BE2C (cell line): ENCODE data around the gene ITPRIPL1.

ENCODE experiments used
- DNase-seq: peaks from one replicate; pipeline ENCODE4 v3.0.0-alpha.2; 2020
- H3K27me3 ChIP-seq: fragments of 250-450 bp; sonication (Bioruptor Pico); 2 replicates; pipeline ENCODE4 v1.5.1; 2020; ENCODE audit warnings: mild to moderate bottlenecking
- H3K36me3 ChIP-seq: fragments of 250-450 bp; sonication (Bioruptor Pico); 2 replicates; pipeline ENCODE4 v1.5.1; 2020; ENCODE audit warnings: mild to moderate bottlenecking
- H3K4me1 ChIP-seq: fragments of 250-450 bp; sonication (Bioruptor Pico); 2 replicates; pipeline ENCODE4 v1.5.1; 2020
- H3K4me3 ChIP-seq: 2 replicates; pipeline ENCODE4 v1.5.1; 2011; ENCODE audit warnings: low read depth, low read length
- H3K9me3 ChIP-seq: fragments of 250-450 bp; sonication (Bioruptor Pico); 2 replicates; pipeline ENCODE4 v1.5.1; 2020
- TF ChIP-seq, protein P1 (sequence below): IDR thresholded peaks from 2 replicates; pipeline ENCODE4 v1.5.1; 2012; ENCODE audit warnings: mild to moderate bottlenecking, low read depth, low read length

The ITPRIPL1 gene

GRCh38 chr2:96315005-96315399 is 10.1 kb upstream of the ITPRIPL1 start:
- no peak for DNase-seq
- no peaks in the 10 kb centered on the region; the same call in 1 of the 2 replicates for H3K4me1 ChIP-seq
- H3K4me3 ChIP-seq: no peak overlapping the region

GRCh38 chr2:96315400-96316071 is 9.6 kb upstream of the ITPRIPL1 start:
- H3K36me3 ChIP-seq: no peaks in the 10 kb centered on the region
- H3K4me1 ChIP-seq: no peaks in the 10 kb centered on the region; the same call in 1 of the 2 replicates
- DNase-seq: no peak
- TF ChIP-seq, protein P1, sequence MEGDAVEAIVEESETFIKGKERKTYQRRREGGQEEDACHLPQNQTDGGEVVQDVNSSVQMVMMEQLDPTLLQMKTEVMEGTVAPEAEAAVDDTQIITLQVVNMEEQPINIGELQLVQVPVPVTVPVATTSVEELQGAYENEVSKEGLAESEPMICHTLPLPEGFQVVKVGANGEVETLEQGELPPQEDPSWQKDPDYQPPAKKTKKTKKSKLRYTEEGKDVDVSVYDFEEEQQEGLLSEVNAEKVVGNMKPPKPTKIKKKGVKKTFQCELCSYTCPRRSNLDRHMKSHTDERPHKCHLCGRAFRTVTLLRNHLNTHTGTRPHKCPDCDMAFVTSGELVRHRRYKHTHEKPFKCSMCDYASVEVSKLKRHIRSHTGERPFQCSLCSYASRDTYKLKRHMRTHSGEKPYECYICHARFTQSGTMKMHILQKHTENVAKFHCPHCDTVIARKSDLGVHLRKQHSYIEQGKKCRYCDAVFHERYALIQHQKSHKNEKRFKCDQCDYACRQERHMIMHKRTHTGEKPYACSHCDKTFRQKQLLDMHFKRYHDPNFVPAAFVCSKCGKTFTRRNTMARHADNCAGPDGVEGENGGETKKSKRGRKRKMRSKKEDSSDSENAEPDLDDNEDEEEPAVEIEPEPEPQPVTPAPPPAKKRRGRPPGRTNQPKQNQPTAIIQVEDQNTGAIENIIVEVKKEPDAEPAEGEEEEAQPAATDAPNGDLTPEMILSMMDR: no peak
- H3K27me3 ChIP-seq: no peaks in the 10 kb centered on the region
- H3K4me3 ChIP-seq: no peak overlapping the region
- H3K9me3 ChIP-seq: no peaks in the 10 kb centered on the region

More at GRCh38 chr2:96315005-96315399, 10.1 kb upstream of the ITPRIPL1 start:
- Histone ChIP-seq H3K27me3 (no peaks in the 10 kb centered on the region), H3K36me3 (no peaks in the 10 kb centered on the region), H3K9me3 (no peaks in the 10 kb centered on the region)
- TF ChIP-seq, protein P1: no peak

DNA sequence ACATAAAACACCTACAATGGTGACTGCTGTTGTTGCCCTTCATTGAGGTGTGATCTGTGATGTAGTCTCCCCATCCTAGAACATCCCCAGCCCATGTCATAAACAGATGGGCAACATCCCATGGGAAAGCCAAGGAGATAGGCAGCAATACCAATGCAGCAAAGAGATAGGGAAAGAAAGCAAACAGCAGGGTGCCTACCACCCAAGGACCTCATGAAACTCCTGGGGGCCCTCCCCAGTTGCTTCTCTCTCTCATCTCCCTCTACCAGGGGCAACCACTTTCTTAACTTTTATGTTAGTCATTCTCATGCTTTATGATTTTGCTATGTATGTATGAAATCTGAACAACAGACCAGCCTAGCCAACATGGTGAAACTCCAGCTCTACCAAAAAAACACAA is 8.1 kb upstream of the ITPRIPL1 start:
- Histone ChIP-seq H3K4me1 (no peaks in the 10 kb centered on the region; the same call in 1 of the 2 replicates), H3K9me3 (no peaks in the 10 kb centered on the region), H3K4me3 (no peak overlapping the region), H3K36me3 (no peaks in the 10 kb centered on the region), H3K27me3 (no peaks in the 10 kb centered on the region)
- TF ChIP-seq, protein P1: no peak
- DNase-seq: no peak

- no peaks in the 10 kb centered on the region for H3K9me3 ChIP-seq
- H3K4me1 ChIP-seq: no peaks in the 10 kb centered on the region; the same call in 1 of the 2 replicates
- no peaks in the 10 kb centered on the region for H3K27me3 ChIP-seq
- no peak overlapping the region for H3K4me3 ChIP-seq
- TF ChIP-seq, protein P1: no peak
- no peaks in the 10 kb centered on the region for H3K36me3 ChIP-seq
- no peak for DNase-seq
These were observed 7.5 kb upstream of the ITPRIPL1 start for GRCh38 chr2:96317584-96317997.

DNA sequence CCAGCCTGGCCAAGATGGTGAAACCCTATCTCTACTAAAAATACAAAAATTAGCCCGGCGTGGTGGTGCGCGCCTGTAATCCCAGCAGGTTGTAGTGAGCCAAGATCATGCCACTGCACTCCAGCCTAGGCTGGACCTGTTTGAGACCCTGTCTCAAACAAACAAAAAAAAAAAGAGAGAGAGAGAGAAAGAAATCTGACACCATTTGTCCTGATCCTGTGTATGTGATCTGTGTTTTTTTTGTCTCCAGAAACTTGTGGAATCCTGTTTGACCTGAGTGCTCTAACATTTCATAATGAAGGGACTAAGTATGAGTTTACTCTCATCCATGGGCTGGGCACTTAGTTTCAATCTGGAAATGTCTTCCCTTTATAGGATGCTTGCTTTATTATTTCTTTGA is 6.4 kb upstream of the ITPRIPL1 start:
- Histone ChIP-seq H3K4me1 (no peaks in the 10 kb centered on the region; the same call in 1 of the 2 replicates), H3K27me3 (no peaks in the 10 kb centered on the region), H3K9me3 (no peaks in the 10 kb centered on the region), H3K36me3 (no peaks in the 10 kb centered on the region), H3K4me3 (no peak overlapping the region)
- DNase-seq: no peak
- TF ChIP-seq, protein P1: no peak

DNA sequence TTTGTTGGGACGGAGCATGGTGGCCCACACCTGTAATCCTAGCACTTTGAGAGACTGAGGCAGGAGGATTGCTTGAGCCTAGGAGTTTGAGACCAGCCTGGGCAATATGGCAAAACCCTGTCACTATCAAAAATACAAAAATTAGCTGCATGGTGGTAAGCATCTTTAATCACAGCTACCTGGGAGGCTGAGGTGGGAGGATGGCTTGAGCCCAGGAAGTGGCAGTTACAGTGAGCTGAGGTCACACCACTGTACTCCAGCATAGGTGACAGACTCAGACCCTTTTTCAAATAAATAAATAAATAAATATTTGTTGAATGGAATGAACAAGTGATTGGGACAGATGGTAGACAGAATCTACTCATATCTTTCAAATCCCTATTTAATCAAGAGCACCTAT is 5.7 kb upstream of the ITPRIPL1 start:
- Histone ChIP-seq H3K27me3 (no peaks in the 10 kb centered on the region), H3K4me3 (no peak overlapping the region)

More for the DNA sequence above, 5.7 kb upstream of the ITPRIPL1 start:
- H3K9me3 ChIP-seq: no peaks in the 10 kb centered on the region
- no peaks in the 10 kb centered on the region; the same call in 1 of the 2 replicates for H3K4me1 ChIP-seq
- TF ChIP-seq, protein P1: no peak
- DNase-seq: no peak
- H3K36me3 ChIP-seq: no peaks in the 10 kb centered on the region
